HepG2 (cell line): Measurements from ENCODE around the gene CLCNKA. TPM values are rescaled to one million over a fixed set of nuclear protein-coding genes. Genes with fewer than 3 reads are reported as not detected.

ENCODE experiments used
- ATF1 ChIP-seq: IDR thresholded peaks from 2 replicates; pipeline ENCODE4 v1.6.1; 2016; ENCODE audit warnings: mild to moderate bottlenecking, control low read depth
- FOXJ3 ChIP-seq: sonication (generic); formaldehyde crosslinking; IDR thresholded peaks from 2 replicates; pipeline ENCODE4 v1.4.0; 2020; ENCODE audit warnings: missing genetic modification reagents, mild to moderate bottlenecking, borderline replicate concordance
- RFX3 ChIP-seq: IDR thresholded peaks from 2 replicates; pipeline ENCODE4 v1.6.1; 2016; ENCODE audit warnings: missing biosample characterization, missing genetic modification reagents
- SMAD9 ChIP-seq: sonication (generic); formaldehyde crosslinking; IDR thresholded peaks from 2 replicates; pipeline ENCODE4 v1.5.1; 2020; ENCODE audit warnings: mild to moderate bottlenecking, missing genetic modification reagents
- SSRP1 ChIP-seq: IDR thresholded peaks from 2 replicates; pipeline ENCODE4 v1.6.1; 2016; ENCODE audit warnings: control low read depth
- TBP ChIP-seq: sonication (generic); formaldehyde crosslinking; IDR thresholded peaks from 2 replicates; pipeline ENCODE4 v1.5.0; 2020; ENCODE audit warnings: missing genetic modification reagents
- ZC3H13 ChIP-seq: sonication (generic); formaldehyde crosslinking; IDR thresholded peaks from 2 replicates; pipeline ENCODE4 v1.8.1; 2023; ENCODE audit warnings: mild to moderate bottlenecking, missing genetic modification reagents, moderate library complexity
- ZMYM2 ChIP-seq: sonication (generic); formaldehyde crosslinking; IDR thresholded peaks from 2 replicates; pipeline ENCODE4 v1.8.0; 2022; ENCODE audit warnings: mild to moderate bottlenecking, missing genetic modification reagents
- ZNF446 ChIP-seq: sonication (generic); formaldehyde crosslinking; IDR thresholded peaks from 2 replicates; pipeline ENCODE4 v1.5.0; 2020; ENCODE audit warnings: mild to moderate bottlenecking, missing genetic modification reagents
- ZNF746 ChIP-seq: sonication (generic); formaldehyde crosslinking; IDR thresholded peaks from 2 replicates; pipeline ENCODE4 v1.8.0; 2022; ENCODE audit warnings: mild to moderate bottlenecking, missing genetic modification reagents
- ZSCAN20 ChIP-seq: sonication (generic); formaldehyde crosslinking; IDR thresholded peaks from 2 replicates; pipeline ENCODE4 v1.4.0; 2020; ENCODE audit warnings: missing genetic modification reagents, mild to moderate bottlenecking, borderline replicate concordance
- ZSCAN21 ChIP-seq: sonication (generic); formaldehyde crosslinking; IDR thresholded peaks from 2 replicates; pipeline ENCODE4 v1.8.0; 2022; ENCODE audit warnings: mild to moderate bottlenecking, missing genetic modification reagents, moderate library complexity, borderline replicate concordance
- polyA plus RNA-seq, 8 experiments: library from polyadenylated mRNA; depleted of rRNA in 3 of 8; stranded (reverse) in 7 of 8; unstranded in 1 of 8; fragments of >200 nt; fragmentation: Illumina TruSeq in 4 of 8; extraction: Trizol in 4 of 8; gene quantifications; 2 replicates each; pipeline versions ENCODE4 v1.2.1 to v1.2.3, GENCODE V29; 2011 to 2016; ENCODE audit warnings: low read depth in 4 of 8, missing spikeins in 1 of 8, mixed read lengths in 1 of 8; ENCODE audit not compliant: insufficient read depth in 1 of 8
- total RNA-seq, 5 experiments: library from RNA; depleted of rRNA; stranded (reverse); fragments of >200 nt; fragmentation: Illumina TruSeq; extraction: Trizol; gene quantifications; 2 replicates each; pipeline ENCODE4 v1.2.3, GENCODE V29; 2016; ENCODE audit warnings: low read depth in 1 of 5
- TF ChIP-seq, protein P1 (sequence below): sonication (generic); formaldehyde crosslinking; IDR thresholded peaks from 2 replicates; pipeline ENCODE4 v1.5.0; 2020; ENCODE audit warnings: mild to moderate bottlenecking, low read depth, missing genetic modification reagents, borderline replicate concordance
- TF ChIP-seq, protein P2 (sequence below): sonication (generic); formaldehyde crosslinking; IDR thresholded peaks from 2 replicates; pipeline ENCODE4 v1.5.1; 2020; ENCODE audit warnings: mild to moderate bottlenecking, moderate library complexity, missing genetic modification reagents

CLCNKA gene
- total and polyA plus RNA-seq, 2 of the 13 experiments (the other 11 are each of a cell fraction or from before 2014, with no cell fraction given): 0.03 TPM; not detected in 1

DNA sequence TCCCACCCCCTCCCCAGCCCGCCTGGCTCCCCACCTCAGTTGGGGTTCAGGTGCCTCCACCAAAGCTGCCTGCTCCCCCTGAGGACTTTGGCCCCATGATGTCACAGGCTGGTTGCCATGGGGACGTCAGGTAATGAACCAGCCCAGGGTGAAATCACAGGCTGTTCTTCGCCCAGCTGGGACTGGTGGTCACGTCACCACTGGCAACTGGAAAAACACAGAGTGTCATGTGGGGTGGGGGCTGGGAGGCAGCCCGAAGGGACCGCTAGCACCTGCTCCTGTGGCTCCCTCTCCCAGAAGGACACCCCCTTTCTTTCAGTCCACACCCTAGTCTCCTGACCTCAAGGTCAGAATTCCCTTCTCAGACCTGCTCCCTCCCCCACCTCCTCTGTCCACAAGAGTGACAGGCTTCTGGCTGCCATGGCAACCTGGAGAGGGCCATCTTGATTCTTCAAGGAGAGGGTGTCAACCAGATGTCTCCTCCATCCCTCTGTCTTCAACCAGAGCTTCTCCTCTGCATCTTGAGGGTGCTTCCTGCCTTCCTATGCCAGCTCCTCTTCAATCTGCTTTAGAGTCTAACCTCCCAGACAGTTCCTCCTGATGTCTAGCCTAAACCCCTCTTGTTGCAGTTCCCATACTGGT, 45.4 kb downstream of the CLCNKA start (continued):
- no peak for TF ChIP-seq SMAD9 (CRISPR knock-in tag)
- TF ChIP-seq ZMYM2 (CRISPR knock-in tag): no peak
- no peak for TF ChIP-seq ZNF746
- no peak for TF ChIP-seq ZNF446 (CRISPR knock-in tag)
- TF ChIP-seq TBP (CRISPR knock-in tag): no peak
- TF ChIP-seq ZSCAN21 (CRISPR knock-in tag): no peak
- peak; percentile 83 for TF ChIP-seq RFX3 (CRISPR knock-in tag)
- no peak for TF ChIP-seq SSRP1 (CRISPR knock-in tag)
- no peak for TF ChIP-seq ZC3H13 (CRISPR knock-in tag)
- TF ChIP-seq, protein P1, sequence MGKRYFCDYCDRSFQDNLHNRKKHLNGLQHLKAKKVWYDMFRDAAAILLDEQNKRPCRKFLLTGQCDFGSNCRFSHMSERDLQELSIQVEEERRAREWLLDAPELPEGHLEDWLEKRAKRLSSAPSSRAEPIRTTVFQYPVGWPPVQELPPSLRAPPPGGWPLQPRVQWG: no peak
- no peak for TF ChIP-seq ATF1 (CRISPR knock-in tag)
- TF ChIP-seq ZSCAN20 (CRISPR knock-in tag): no peak
- TF ChIP-seq, protein P2, sequence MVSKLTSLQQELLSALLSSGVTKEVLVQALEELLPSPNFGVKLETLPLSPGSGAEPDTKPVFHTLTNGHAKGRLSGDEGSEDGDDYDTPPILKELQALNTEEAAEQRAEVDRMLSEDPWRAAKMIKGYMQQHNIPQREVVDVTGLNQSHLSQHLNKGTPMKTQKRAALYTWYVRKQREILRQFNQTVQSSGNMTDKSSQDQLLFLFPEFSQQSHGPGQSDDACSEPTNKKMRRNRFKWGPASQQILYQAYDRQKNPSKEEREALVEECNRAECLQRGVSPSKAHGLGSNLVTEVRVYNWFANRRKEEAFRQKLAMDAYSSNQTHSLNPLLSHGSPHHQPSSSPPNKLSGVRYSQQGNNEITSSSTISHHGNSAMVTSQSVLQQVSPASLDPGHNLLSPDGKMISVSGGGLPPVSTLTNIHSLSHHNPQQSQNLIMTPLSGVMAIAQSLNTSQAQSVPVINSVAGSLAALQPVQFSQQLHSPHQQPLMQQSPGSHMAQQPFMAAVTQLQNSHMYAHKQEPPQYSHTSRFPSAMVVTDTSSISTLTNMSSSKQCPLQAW (CRISPR knock-in tag): 0 out of 2 replicates have a peak, but pooled peaks have one; percentile 35
- TF ChIP-seq FOXJ3 (CRISPR knock-in tag): no peak
